ENCODE results near the gene APOL1. TPM values are rescaled to one million over a fixed set of nuclear protein-coding genes. Genes with fewer than 3 reads are reported as not detected.

APOL1 gene
- total and polyA plus RNA-seq, 2 of the 13 experiments (the other 11 are each of a cell fraction or from before 2014, with no cell fraction given) = 20.3 to 75.0 TPM

- TF ChIP-seq, protein P1, sequence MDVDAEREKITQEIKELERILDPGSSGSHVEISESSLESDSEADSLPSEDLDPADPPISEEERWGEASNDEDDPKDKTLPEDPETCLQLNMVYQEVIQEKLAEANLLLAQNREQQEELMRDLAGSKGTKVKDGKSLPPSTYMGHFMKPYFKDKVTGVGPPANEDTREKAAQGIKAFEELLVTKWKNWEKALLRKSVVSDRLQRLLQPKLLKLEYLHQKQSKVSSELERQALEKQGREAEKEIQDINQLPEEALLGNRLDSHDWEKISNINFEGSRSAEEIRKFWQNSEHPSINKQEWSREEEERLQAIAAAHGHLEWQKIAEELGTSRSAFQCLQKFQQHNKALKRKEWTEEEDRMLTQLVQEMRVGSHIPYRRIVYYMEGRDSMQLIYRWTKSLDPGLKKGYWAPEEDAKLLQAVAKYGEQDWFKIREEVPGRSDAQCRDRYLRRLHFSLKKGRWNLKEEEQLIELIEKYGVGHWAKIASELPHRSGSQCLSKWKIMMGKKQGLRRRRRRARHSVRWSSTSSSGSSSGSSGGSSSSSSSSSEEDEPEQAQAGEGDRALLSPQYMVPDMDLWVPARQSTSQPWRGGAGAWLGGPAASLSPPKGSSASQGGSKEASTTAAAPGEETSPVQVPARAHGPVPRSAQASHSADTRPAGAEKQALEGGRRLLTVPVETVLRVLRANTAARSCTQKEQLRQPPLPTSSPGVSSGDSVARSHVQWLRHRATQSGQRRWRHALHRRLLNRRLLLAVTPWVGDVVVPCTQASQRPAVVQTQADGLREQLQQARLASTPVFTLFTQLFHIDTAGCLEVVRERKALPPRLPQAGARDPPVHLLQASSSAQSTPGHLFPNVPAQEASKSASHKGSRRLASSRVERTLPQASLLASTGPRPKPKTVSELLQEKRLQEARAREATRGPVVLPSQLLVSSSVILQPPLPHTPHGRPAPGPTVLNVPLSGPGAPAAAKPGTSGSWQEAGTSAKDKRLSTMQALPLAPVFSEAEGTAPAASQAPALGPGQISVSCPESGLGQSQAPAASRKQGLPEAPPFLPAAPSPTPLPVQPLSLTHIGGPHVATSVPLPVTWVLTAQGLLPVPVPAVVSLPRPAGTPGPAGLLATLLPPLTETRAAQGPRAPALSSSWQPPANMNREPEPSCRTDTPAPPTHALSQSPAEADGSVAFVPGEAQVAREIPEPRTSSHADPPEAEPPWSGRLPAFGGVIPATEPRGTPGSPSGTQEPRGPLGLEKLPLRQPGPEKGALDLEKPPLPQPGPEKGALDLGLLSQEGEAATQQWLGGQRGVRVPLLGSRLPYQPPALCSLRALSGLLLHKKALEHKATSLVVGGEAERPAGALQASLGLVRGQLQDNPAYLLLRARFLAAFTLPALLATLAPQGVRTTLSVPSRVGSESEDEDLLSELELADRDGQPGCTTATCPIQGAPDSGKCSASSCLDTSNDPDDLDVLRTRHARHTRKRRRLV (CRISPR knock-in tag; IDR thresholded peaks at IDR 0.05) = no peak
- TF ChIP-seq, protein P2, sequence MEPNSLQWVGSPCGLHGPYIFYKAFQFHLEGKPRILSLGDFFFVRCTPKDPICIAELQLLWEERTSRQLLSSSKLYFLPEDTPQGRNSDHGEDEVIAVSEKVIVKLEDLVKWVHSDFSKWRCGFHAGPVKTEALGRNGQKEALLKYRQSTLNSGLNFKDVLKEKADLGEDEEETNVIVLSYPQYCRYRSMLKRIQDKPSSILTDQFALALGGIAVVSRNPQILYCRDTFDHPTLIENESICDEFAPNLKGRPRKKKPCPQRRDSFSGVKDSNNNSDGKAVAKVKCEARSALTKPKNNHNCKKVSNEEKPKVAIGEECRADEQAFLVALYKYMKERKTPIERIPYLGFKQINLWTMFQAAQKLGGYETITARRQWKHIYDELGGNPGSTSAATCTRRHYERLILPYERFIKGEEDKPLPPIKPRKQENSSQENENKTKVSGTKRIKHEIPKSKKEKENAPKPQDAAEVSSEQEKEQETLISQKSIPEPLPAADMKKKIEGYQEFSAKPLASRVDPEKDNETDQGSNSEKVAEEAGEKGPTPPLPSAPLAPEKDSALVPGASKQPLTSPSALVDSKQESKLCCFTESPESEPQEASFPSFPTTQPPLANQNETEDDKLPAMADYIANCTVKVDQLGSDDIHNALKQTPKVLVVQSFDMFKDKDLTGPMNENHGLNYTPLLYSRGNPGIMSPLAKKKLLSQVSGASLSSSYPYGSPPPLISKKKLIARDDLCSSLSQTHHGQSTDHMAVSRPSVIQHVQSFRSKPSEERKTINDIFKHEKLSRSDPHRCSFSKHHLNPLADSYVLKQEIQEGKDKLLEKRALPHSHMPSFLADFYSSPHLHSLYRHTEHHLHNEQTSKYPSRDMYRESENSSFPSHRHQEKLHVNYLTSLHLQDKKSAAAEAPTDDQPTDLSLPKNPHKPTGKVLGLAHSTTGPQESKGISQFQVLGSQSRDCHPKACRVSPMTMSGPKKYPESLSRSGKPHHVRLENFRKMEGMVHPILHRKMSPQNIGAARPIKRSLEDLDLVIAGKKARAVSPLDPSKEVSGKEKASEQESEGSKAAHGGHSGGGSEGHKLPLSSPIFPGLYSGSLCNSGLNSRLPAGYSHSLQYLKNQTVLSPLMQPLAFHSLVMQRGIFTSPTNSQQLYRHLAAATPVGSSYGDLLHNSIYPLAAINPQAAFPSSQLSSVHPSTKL (CRISPR knock-in tag; IDR thresholded peaks at IDR 0.05) = peak; percentile 46
- 0 out of 2 replicates have a peak, but pooled peaks have one; percentile 8 for TF ChIP-seq HMG20A (CRISPR knock-in tag; IDR thresholded peaks at IDR 0.05; ENCODE audit: borderline replicate concordance)
- TF ChIP-seq NR2C2 (CRISPR knock-in tag; IDR thresholded peaks at IDR 0.05; ENCODE audit: borderline replicate concordance) = no peak
- no peak for TF ChIP-seq ZNF432 (CRISPR knock-in tag; IDR thresholded peaks at IDR 0.05; ENCODE audit: borderline replicate concordance)
- TF ChIP-seq ZMYM2 (CRISPR knock-in tag; IDR thresholded peaks at IDR 0.05) = no peak
- TF ChIP-seq ZBTB38 (CRISPR knock-in tag; IDR thresholded peaks at IDR 0.05) = peak; percentile 69; the same call in 1 of the 2 replicates
- TF ChIP-seq ZNF614 (CRISPR knock-in tag; IDR thresholded peaks at IDR 0.05; ENCODE audit: borderline replicate concordance) = peak; percentile 10; the same call in 1 of the 2 replicates
- TF ChIP-seq AKAP8 (CRISPR knock-in tag; IDR thresholded peaks at IDR 0.05) = 0 out of 2 replicates have a peak, but pooled peaks have one; percentile 48
- no peak for TF ChIP-seq ZBTB44 (CRISPR knock-in tag; IDR thresholded peaks at IDR 0.05)
- no peak for TF ChIP-seq CEBPG (CRISPR knock-in tag; IDR thresholded peaks at IDR 0.05)
- no peak for TF ChIP-seq ZNF317 (CRISPR knock-in tag; IDR thresholded peaks at IDR 0.05)
- TF ChIP-seq KAT8 (CRISPR knock-in tag; IDR thresholded peaks at IDR 0.05) = peak; percentile 27; the same call in 1 of the 2 replicates
- no peak for TF ChIP-seq ZNF567 (CRISPR knock-in tag; IDR thresholded peaks at IDR 0.05; ENCODE audit: borderline replicate concordance)
- no peak for TF ChIP-seq SNAI1 (CRISPR knock-in tag; IDR thresholded peaks at IDR 0.05; ENCODE audit: borderline replicate concordance)
- TF ChIP-seq ZNF703 (CRISPR knock-in tag; IDR thresholded peaks at IDR 0.05; ENCODE audit: borderline replicate concordance) = no peak
- 0 out of 2 replicates have a peak, but pooled peaks have one; percentile 21 for TF ChIP-seq ZNF564 (CRISPR knock-in tag; IDR thresholded peaks at IDR 0.05)
- TF ChIP-seq ZNF607 (CRISPR knock-in tag; IDR thresholded peaks at IDR 0.05; ENCODE audit: borderline replicate concordance) = no peak
- no peak for TF ChIP-seq ZNF180 (CRISPR knock-in tag; IDR thresholded peaks at IDR 0.05; ENCODE audit: borderline replicate concordance, low read depth)
Observed at GRCh38 chr22:36252754-36253522, at the start of gene APOL1 (continued).
